ENCODE measurements around the gene SELPLG. TPM values are rescaled to one million over a fixed set of nuclear protein-coding genes. Genes with fewer than 3 reads are reported as not detected.
A peak's percentile ranks its signal among the peaks of the same experiment; 100 is the strongest.

Gene SELPLG
- total RNA-seq, 4 donors from 2014 or later = 7.2 to 15.7 (median 10.0) TPM

DNA sequence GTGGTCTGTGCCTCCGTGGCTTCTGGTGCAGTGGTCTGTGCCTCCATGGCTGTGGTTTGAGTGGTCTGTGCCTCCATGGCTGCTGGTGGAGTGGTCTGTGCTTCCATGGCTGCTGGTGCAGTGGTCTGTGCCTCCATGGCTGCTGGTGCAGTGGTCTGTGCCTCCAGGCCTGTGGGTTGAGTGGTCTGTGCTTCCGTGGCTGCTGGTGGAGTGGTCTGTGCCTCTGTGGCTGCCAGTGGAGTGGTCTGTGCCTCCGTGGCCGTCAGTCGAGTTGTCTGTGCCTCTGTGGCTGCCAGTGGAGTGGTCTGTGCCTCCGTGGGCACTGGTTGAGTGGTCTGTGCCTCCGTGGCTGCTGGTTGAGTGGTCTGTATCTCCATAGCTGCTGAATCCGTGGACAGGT lies 10.1 kb downstream of the SELPLG start:
- Histone ChIP-seq H3K27me3 (no peaks in the 10 kb centered on the region), H3K9me3 (no peaks in the 10 kb centered on the region), H3K36me3 (peaks cover 0 to 5% (median 0%) of the 10 kb centered on the region in 4 donors), H3K27ac (replicated peaks in 1 of 4) (no peak overlapping the region), H3K4me3 (no peak overlapping the region), H3K4me1 (peaks cover 2 to 17% (median 11%) of the 10 kb centered on the region in 4 donors)
- intact Hi-C loops (cut with DNase I) = no loop called here
- TF ChIP-seq EP300 (IDR thresholded peaks at IDR 0.05) (no peak), POLR2AphosphoS5 (IDR thresholded peaks at IDR 0.05) (no peak), POLR2A (IDR thresholded peaks at IDR 0.05; ENCODE audit: low read depth) (no peak)
- TF ChIP-seq, protein P1, sequence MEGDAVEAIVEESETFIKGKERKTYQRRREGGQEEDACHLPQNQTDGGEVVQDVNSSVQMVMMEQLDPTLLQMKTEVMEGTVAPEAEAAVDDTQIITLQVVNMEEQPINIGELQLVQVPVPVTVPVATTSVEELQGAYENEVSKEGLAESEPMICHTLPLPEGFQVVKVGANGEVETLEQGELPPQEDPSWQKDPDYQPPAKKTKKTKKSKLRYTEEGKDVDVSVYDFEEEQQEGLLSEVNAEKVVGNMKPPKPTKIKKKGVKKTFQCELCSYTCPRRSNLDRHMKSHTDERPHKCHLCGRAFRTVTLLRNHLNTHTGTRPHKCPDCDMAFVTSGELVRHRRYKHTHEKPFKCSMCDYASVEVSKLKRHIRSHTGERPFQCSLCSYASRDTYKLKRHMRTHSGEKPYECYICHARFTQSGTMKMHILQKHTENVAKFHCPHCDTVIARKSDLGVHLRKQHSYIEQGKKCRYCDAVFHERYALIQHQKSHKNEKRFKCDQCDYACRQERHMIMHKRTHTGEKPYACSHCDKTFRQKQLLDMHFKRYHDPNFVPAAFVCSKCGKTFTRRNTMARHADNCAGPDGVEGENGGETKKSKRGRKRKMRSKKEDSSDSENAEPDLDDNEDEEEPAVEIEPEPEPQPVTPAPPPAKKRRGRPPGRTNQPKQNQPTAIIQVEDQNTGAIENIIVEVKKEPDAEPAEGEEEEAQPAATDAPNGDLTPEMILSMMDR (IDR thresholded peaks at IDR 0.05) = no peak
- 96% methylated on average over 8 of the region's 8 CpGs for WGBS
- DNase-seq (ENCODE audit: extremely low spot score) = no peak

DNA sequence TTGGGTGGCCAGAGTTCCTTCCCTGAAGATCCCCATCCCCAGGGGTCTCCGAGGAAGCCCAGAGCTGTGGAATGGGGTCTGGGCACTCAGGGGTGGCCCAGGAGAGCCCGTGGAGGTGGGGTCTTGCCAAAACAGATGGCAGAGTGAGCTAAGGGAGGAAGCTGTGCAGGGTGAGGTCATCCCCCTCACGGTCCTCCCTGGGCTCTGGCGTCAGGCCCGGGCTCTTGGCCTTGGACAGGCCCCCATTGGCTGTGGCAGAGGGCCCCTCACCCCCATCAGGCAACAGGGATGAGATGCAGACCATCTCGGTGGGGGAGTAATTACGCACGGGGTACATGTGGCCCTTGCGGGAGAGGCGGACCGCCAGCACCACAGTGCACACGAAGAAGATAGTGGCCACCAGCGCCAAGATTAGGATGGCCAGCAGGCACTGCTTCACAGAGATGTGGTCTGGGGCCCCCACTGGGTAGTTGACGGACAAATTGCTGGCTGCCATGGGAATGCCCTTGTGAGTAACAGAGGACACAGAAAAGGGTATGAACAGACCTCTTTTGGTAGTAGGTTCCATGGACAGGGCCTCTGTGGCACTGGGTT lies 10.7 kb downstream of the SELPLG start:
- no peak for DNase-seq (ENCODE audit: extremely low spot score)
- Histone ChIP-seq H3K4me1 (peaks cover 5 to 17% (median 14%) of the 10 kb centered on the region in 4 donors), H3K27ac (replicated peaks in 1 of 4) (no peak overlapping the region), H3K4me3 (no peak overlapping the region), H3K36me3 (peaks cover 0 to 5% (median 0%) of the 10 kb centered on the region in 4 donors), H3K9me3 (no peaks in the 10 kb centered on the region), H3K27me3 (no peaks in the 10 kb centered on the region)
- TF ChIP-seq POLR2A (IDR thresholded peaks at IDR 0.05; ENCODE audit: low read depth) = no peak
- TF ChIP-seq, protein P1 (IDR thresholded peaks at IDR 0.05) = no peak
- no peak for TF ChIP-seq EP300 (IDR thresholded peaks at IDR 0.05)
- intact Hi-C loops (cut with DNase I) = no loop called here
- WGBS = 85% methylated on average over 14 of the region's 14 CpGs

DNA sequence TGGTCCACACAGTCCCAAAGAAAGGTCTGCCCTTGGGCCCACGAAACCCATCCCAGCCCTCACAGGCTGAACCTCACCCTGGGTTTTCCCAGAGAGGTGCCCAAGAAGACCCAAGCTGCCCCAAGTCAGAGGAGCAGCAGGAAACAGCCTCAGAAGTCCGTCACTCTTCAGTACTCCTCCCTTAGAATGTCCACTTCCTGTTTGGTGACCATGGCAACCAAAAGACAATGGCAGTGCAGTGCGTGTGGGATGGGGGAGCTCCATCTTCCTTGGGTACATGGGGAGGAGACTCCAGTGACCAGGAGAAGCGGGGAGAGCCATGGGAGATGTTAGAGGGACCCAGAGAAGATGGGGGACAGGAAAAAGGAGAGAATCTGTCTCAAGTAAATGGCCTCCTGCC lies 11.3 kb downstream of the SELPLG start:
- no peaks in the 10 kb centered on the region for H3K9me3 ChIP-seq
- TF ChIP-seq, protein P1 (IDR thresholded peaks at IDR 0.05) = no peak
- TF ChIP-seq POLR2AphosphoS5 (IDR thresholded peaks at IDR 0.05) (peak in 1 of 2 donors; percentile 22), POLR2A (IDR thresholded peaks at IDR 0.05; ENCODE audit: low read depth) (no peak), EP300 (IDR thresholded peaks at IDR 0.05) (no peak)
- no peaks in the 10 kb centered on the region for H3K27me3 ChIP-seq
- H3K4me3 ChIP-seq = no peak overlapping the region
- WGBS = 43% methylated on average over 4 of the region's 4 CpGs
- H3K36me3 ChIP-seq = peaks cover 0 to 5% (median 0%) of the 10 kb centered on the region in 4 donors
- peak overlapping the region in 1 of 4 donors; percentile 25 for H3K27ac ChIP-seq (replicated peaks in 1 of 4)
- peaks cover 11 to 17% (median 14%) of the 10 kb centered on the region in 4 donors for H3K4me1 ChIP-seq
- DNase-seq (ENCODE audit: extremely low spot score) = no peak
- intact Hi-C loops (cut with DNase I) = no loop called here

DNA sequence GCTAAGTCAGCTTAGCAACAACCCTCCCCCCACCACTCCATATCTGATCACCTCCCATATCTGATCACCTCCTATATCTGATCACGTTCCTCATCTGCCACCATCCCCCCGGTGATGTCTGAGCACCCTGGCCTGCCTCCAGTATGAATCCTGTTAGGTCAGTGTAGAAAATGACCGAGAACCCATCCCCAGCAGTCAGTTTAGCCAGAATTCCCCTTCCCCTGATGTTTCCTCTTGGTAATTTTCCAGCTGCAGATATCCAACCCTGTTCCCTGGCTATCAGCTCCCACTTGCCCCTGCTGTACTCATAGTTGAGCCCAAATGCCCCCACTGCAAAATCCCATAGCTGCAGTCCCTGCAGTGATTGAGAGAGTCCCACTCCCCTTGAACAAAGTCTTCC lies 12.5 kb downstream of the SELPLG start:
- Histone ChIP-seq H3K36me3 (peaks cover 0 to 5% (median 0%) of the 10 kb centered on the region in 4 donors), H3K4me1 (peaks cover 11 to 22% (median 14%) of the 10 kb centered on the region in 4 donors), H3K9me3 (no peaks in the 10 kb centered on the region), H3K27me3 (no peaks in the 10 kb centered on the region), H3K4me3 (no peak overlapping the region), H3K27ac (replicated peaks in 1 of 4) (no peak overlapping the region)
- TF ChIP-seq POLR2AphosphoS5 (IDR thresholded peaks at IDR 0.05) (no peak), EP300 (IDR thresholded peaks at IDR 0.05) (no peak), POLR2A (IDR thresholded peaks at IDR 0.05; ENCODE audit: low read depth) (no peak)
- TF ChIP-seq, protein P1 (IDR thresholded peaks at IDR 0.05) = no peak
- DNase-seq (ENCODE audit: extremely low spot score) = no peak
- intact Hi-C loops (cut with DNase I) = no loop called here
- WGBS = 82% methylated on average over 3 of the region's 3 CpGs
